ENCODE measurements around the gene DHCR7.

DHCR7 gene

GRCh38 chr11:71434576-71435130 is 13.5 kb downstream of the DHCR7 start:
- TF ChIP-seq, protein P1, sequence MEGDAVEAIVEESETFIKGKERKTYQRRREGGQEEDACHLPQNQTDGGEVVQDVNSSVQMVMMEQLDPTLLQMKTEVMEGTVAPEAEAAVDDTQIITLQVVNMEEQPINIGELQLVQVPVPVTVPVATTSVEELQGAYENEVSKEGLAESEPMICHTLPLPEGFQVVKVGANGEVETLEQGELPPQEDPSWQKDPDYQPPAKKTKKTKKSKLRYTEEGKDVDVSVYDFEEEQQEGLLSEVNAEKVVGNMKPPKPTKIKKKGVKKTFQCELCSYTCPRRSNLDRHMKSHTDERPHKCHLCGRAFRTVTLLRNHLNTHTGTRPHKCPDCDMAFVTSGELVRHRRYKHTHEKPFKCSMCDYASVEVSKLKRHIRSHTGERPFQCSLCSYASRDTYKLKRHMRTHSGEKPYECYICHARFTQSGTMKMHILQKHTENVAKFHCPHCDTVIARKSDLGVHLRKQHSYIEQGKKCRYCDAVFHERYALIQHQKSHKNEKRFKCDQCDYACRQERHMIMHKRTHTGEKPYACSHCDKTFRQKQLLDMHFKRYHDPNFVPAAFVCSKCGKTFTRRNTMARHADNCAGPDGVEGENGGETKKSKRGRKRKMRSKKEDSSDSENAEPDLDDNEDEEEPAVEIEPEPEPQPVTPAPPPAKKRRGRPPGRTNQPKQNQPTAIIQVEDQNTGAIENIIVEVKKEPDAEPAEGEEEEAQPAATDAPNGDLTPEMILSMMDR (IDR thresholded peaks at IDR 0.05; ENCODE audit: control insufficient read depth, extremely low read depth, insufficient read depth) = no peak
- DNase-seq (ENCODE audit: low read depth) = no peak
- H3K4me3 ChIP-seq (ENCODE audit: low read depth, low read length) = no peak overlapping the region

DNA sequence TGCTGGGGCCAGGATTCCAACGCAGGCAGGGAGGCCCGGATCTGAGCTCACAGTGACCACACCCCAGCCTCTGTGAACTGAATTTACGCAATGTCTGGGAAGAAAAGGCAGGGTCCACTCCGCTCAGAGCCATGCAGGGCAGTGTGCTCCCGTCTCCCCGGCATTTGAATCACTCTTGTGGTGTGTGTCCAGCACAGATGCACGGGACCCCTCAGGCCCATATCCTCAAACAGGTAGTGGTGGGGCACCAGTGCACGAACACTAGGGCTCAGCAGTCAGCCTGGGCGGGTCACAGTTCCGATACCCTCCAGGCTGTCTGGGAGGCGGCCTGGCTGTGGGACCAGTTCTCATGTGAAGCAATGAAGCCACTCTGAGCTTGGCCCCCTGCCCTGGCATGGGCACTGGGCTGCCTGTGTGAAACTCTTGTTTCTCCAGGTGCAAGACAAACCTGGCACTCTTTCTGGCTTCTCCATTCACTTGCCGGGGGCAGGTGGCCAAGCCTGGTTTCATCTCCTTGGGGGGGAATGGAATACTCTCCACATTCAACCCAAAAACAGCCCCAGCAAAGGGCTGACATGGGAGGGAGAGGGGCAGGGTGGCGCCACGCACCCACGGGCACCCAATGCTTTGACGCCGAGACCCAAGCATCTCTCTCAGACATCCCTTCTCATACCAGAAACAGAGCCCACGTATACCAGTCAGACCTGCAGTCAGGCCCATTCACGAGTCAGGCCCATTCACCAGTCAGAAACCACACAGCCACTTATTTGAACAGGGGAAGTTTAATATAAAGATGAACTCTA is 14.3 kb downstream of the DHCR7 start:
- TF ChIP-seq, protein P1 (IDR thresholded peaks at IDR 0.05; ENCODE audit: control insufficient read depth, extremely low read depth, insufficient read depth) = no peak
- peak; percentile 60 for DNase-seq (ENCODE audit: low read depth)
- H3K4me3 ChIP-seq (ENCODE audit: low read depth, low read length) = no peak overlapping the region

DNA sequence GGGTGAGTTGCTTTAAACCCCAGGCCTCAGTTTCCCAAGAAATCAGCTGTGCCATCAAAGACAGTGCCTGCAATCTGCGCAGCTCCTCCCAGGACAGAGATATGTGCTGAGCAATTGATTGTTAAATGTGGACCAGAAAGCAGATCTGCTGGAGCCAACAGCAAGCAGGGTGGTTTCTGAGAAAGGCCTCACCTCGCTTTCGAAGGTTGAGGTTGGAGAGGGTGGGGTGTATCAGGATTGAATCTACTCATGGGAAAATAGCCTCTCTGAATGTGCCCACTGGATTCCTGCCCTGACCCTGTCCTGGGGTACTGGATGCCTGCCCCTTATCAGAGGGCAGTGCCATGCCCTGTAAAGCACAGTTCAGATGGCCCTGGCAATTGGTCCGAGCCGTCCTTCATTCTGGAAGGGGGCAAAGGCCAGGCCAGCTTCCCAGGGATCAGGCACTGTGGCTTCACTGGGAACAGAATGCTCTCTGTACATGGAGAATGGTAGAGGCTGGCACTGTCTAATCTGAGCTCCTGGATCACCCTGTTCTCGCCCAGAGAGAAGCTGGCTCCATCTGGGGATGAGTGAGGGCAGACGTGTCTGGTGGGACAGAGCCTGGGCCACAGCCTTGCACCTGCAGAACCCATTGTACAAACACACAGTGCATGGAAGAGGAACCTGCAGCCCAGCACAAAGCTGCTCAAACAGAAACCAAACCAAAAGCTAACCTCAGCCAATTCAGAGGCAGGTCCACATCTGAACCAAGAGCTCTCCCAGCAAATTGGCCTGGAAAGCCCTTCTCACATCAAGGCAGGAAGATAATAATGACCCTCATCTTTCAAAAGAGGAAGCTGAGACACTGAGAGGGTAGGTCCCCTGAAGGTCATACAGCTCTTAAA is 15.2 kb downstream of the DHCR7 start:
- no peak for DNase-seq (ENCODE audit: low read depth)
- TF ChIP-seq, protein P1 (IDR thresholded peaks at IDR 0.05; ENCODE audit: control insufficient read depth, extremely low read depth, insufficient read depth) = no peak
- H3K4me3 ChIP-seq (ENCODE audit: low read depth, low read length) = no peak overlapping the region

DNA sequence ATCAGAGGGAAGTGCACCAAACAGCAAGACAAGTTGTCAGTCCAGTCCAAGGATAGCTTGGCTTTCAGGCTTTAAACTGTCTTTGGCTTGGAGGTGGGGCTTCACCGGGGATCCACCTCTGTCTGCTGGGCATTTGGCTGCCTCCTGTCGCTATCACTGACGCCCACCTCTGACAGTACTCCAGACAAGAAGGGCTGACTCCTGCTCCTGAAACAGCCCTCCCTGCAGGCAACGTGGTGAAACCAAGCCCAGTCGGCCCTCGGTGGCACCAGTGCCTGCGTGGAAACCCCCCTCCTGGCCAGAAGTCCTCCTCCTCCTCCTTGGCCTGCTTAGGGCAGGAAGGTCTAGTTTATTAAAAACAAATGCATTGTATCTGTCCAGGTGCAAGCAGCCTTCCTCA is 16.9 kb downstream of the DHCR7 start:
- TF ChIP-seq, protein P1 (IDR thresholded peaks at IDR 0.05; ENCODE audit: control insufficient read depth, extremely low read depth, insufficient read depth) = no peak
- H3K4me3 ChIP-seq (ENCODE audit: low read depth, low read length) = no peak overlapping the region

DNA sequence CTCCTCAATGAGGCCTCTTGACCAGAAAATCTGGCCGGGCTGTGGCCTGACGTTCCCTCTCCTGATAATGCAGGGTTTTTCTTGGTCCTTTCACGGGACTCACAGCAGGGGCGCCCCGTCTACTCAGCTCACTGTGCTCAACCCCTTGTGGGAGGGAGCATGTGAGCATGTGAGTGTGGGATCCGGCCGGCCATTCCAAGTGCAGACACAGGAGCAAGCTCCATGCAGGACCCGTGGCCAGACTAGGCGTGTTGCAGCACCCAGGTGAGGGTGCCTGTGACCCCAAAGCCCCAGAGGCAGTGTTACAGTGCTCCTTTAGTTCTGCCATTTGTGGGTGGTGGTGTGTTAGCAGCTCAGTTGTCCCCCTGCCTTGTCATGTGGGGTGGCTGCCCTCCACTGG is 18.0 kb downstream of the DHCR7 start:
- no peak overlapping the region for H3K4me3 ChIP-seq (ENCODE audit: low read depth, low read length)
- no peak for DNase-seq (ENCODE audit: low read depth)
- TF ChIP-seq, protein P1 (IDR thresholded peaks at IDR 0.05; ENCODE audit: control insufficient read depth, extremely low read depth, insufficient read depth) = no peak

More for the DNA sequence above, 16.9 kb downstream of the DHCR7 start:
- DNase-seq (ENCODE audit: low read depth) = no peak

GRCh38 chr11:71429701-71430100 is 18.5 kb downstream of the DHCR7 start:
- TF ChIP-seq, protein P1 (IDR thresholded peaks at IDR 0.05; ENCODE audit: control insufficient read depth, extremely low read depth, insufficient read depth) = no peak

More at GRCh38 chr11:71429701-71430100, 18.5 kb downstream of the DHCR7 start:
- no peak overlapping the region for H3K4me3 ChIP-seq (ENCODE audit: low read depth, low read length)
- no peak for DNase-seq (ENCODE audit: low read depth)

Measured in LNCaP clone FGC (cell line).